HPDE6-E6E7 (cell line): ENCODE measurements around the gene TMEM203.
"Not testable (repeated sequence)": the region's sequence is repeated elsewhere in the genome, so short reads cannot be mapped to it uniquely, and the experiment has no call there.

Experiments
- DNase-seq: peaks from one replicate; pipeline ENCODE4 v3.0.0; 2011; ENCODE audit warnings: missing footprints; ENCODE audit errors: extremely low spot score

TMEM203 gene, protein sequence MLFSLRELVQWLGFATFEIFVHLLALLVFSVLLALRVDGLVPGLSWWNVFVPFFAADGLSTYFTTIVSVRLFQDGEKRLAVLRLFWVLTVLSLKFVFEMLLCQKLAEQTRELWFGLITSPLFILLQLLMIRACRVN

DNA sequence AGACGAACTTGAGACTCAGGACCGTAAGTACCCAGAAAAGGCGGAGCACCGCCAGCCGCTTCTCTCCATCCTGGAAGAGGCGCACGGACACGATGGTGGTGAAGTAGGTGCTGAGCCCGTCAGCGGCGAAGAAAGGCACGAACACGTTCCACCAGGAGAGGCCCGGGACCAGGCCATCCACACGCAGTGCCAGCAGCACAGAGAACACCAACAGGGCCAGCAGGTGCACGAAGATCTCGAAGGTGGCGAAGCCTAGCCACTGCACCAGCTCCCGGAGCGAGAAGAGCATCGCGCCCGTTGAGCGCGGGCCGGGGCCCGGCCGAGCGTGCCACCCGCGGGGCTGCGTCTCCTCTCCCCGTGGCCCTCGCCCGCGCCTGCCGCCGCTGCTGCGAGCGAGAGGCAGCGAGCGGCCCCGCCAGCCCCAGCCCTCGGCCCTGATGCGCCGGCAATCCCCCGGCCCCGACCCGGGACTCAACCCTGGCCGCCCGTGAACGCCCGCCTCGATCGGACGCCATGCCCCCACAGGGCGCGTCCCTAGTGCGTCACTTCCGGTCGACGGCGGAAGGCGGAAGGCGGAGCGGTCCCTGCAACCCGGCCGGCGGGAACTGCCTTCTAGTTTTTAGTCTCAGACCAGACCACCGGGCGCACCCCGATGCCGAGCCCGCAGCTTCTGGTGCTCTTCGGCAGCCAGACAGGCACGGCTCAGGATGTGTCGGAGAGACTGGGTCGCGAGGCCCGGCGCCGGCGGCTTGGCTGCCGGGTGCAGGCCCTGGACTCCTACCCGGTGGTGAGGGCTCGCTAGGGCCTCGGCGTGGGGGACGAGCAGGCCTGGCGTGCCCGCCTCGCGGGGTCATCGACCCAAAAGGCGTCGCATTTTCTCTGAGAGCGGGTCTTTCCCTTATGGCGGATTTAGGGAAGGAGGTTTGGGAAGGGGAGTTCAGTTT lies at the start of gene TMEM203, which contains the start of gene NDOR1:
Gene TMEM203, minus strand, starts transcription at position 523 of the 944 bp plus-strand sequence. Its CDS starts 234 bp downstream, at position 289.
Gene NDOR1, plus strand, starts transcription at position 575 of the 944 bp plus-strand sequence. Its CDS starts 78 bp downstream, at position 653.
- DNase-seq: peak; percentile 90

GRCh38 chr9:137254624-137255447 lies 49.4 kb upstream of the TMEM203 start, which contains the start of gene NELFB:
Gene NELFB (plus strand): TSS chr9:137255327.
- DNase-seq: peak; percentile 95

DNA sequence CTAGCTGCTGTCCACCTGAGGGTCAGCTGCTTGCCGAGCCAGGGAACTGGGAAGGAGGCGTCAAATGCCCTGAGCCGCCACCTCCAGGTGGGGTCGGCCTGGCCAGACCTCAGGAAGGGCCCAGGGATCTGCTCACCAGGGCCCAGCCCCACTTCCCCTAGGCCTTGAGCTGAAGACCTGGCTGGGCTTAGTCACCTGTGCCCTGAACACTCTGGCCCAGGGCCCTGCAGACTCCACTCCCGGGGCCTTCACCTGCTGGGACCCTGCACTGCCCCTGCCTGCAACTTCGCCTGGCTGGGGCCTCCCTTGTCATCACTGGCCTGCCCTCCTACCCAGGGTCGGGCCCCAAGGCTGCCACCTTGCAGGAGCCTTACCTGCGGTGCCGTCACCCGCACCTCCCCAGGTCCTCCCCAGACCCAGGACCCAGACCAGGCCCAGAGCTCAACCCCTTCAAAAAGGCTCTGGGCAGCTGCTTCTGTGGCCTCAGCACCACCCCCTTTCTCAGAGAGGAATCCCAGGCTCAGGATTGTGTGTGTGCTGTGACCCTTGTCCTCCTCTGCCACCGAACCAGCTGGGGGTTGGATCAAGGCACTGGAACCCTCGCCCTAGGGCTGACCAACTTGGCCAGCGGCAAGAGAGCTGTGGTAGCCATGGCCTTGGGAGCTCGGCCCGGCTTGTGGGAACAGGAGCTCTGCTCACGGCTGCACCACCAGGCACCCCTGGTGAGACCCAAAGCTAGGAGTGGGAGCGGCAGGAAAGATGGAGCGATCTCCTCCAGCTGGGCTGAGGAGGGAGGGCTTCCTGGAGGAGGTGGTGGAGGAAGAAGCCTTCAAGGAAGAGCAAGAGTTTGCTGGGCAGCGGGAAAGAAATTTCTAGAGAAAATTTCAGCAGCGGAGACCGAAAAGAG lies 48.5 kb upstream of the TMEM203 start:
- DNase-seq: no peak

DNA sequence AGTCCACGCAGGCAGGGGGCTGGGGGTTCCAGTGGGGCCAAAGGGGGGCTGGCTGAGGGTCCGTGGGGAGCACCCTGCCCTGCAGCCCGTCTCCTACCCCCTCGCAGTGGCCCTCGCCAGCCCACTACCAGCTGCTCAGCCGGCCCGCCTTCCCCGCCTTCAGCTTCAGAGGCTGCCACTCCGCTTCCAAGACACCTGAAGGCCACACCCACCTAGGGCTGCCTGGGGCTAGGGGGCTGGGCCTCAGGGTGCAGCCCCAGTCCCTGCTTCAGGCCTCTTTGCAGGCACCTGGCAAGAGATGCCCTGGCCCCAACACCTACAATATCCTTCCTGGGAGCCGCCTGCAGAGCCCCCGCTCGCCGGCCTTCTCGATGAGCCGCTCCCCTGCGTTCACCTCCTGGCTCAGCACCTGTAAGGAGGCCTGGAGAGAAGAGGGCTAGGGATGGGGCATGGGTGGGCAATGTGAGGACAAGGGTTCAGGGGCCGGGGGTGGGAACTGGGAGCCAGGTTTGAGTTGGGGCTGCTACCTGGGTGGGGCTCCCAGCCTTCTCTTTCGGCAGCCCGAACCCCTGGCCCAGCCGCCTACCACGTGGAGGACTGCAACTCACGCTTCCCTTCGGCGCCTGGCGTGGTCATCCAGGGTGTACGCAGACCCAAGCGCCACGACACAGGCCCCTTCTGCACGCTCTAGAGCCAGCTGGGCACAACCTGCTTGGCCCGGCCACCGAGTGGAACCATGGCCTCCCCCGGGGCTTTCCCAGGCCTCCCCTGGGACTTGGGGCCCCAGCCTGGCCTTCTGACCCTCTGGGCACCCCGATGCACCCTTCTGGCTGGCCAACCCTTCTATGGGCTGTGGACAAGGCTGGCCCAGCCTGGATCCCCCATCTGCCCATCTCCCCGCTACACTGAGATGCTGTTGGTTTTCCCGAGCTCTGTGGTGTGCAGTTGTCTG lies 47.4 kb upstream of the TMEM203 start:
- no peak for DNase-seq

GRCh38 chr9:137251490-137252268 lies 46.2 kb upstream of the TMEM203 start:
- DNase-seq: no peak

DNA sequence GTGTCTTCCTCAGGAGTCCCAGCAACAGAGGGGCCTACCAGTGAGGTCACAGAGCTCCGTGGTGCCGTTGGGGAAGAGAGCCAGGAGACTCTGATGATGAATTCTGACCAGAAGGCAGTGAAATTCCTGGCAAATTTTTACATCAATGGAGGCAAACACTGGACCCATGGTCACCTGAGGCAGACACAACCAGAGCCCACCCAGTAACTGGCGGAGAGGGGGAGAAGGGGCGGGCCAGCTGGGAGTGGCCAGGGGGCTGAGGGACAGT lies 45.7 kb upstream of the TMEM203 start, which contains the start of gene STPG3:
Gene STPG3, plus strand, starts transcription at position 93 of the 268 bp plus-strand sequence. Its CDS starts 1 bp downstream, at position 94.
- no peak for DNase-seq

- no peak for DNase-seq
Measured at GRCh38 chr9:137250329-137251193, 45.1 kb upstream of the TMEM203 start.

- no peak for DNase-seq
Measured at GRCh38 chr9:137247916-137248175, 42.4 kb upstream of the TMEM203 start.

- DNase-seq: no peak
Measured at GRCh38 chr9:137247135-137247915, 41.9 kb upstream of the TMEM203 start.

- DNase-seq: no peak
Measured at GRCh38 chr9:137245450-137246421, 40.3 kb upstream of the TMEM203 start.

GRCh38 chr9:137244486-137245449 lies 39.3 kb upstream of the TMEM203 start:
- DNase-seq: no peak

- no peak for DNase-seq
Measured at GRCh38 chr9:137243626-137244485, 38.4 kb upstream of the TMEM203 start.

GRCh38 chr9:137243266-137243625 lies 37.8 kb upstream of the TMEM203 start:
- DNase-seq: not testable (repeated sequence)
